Brain microvascular endothelial cell (primary cell): Measurements from ENCODE around the gene ADNP.

Experiments
- DNase-seq: peaks from one replicate; pipeline ENCODE4 v3.0.0-alpha.2; 2020
- H3K27ac ChIP-seq: fragments of 250-450 bp; sonication (Bioruptor Pico); 2 replicates; pipeline ENCODE4 v1.5.1; 2020; ENCODE audit warnings: mild to moderate bottlenecking, moderate library complexity
- H3K27me3 ChIP-seq: fragments of 250-450 bp; sonication (Bioruptor Pico); replicated peaks from 2 replicates; pipeline ENCODE4 v1.5.1; 2020; ENCODE audit warnings: mild to moderate bottlenecking
- H3K36me3 ChIP-seq: fragments of 250-450 bp; sonication (Bioruptor Pico); replicated peaks from 2 replicates; pipeline ENCODE4 v1.5.1; 2020; ENCODE audit warnings: mild to moderate bottlenecking
- H3K4me3 ChIP-seq: 2 replicates; pipeline ENCODE4 v1.5.1; 2011; ENCODE audit warnings: low read depth, mild to moderate bottlenecking, control low read depth, low read length, moderate library complexity
- CTCF ChIP-seq: IDR thresholded peaks from 2 replicates; pipeline ENCODE4 v1.5.1; 2011; ENCODE audit warnings: low read depth, mild to moderate bottlenecking, moderate library complexity, low read length, control low read depth, inconsistent platforms; ENCODE audit errors: missing control alignments
- in situ Hi-C: cut with HindIII; loops from 2 replicates; pipeline ENCODE4 v1.10.0; 2017; ENCODE audit warnings: low sequenced_read_pairs, low pct_ligation_motif_present

Gene ADNP

DNA sequence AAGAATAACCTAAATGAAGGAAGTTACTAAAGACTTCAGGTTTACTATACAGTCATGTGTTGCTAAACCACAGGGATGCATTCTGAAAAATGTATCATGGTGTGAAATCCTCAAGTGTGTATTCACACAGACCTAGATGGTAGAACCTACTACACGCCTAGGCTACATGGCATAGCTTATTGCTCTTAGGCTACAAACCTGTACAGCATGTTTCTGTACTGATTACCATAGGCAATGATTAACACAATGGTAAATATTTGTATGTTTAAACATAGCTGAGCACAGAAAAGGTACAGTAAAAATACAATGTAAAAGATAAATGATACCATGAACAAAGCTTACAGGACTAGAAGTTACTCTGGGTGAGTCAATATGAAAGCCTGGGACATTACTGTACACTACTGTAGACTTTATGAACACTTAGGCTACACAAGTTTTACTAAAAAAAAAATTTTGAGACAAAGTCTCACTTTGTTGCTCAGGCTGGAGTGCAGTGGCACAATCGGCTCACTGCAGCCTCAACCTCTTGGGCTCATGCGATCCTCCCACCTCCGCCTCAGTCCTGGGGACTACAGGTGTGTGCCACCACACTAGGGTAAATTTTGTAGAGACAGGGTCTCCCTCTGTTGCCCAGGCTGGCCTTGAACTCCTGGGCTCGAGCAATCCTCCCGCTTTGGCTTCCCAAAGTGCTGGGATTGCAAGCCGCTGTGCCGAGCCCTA is 36.0 kb downstream of the ADNP start:
- Histone ChIP-seq H3K36me3 (peaks cover 67% of the 10 kb centered on the region), H3K27ac (no peak overlapping the region), H3K4me3 (no peak overlapping the region), H3K27me3 (no peaks in the 10 kb centered on the region)
- DNase-seq: no peak
- TF ChIP-seq CTCF: no peak
- in situ Hi-C loops: no loop called here

- no peak overlapping the region for H3K27ac ChIP-seq
- H3K27me3 ChIP-seq: no peaks in the 10 kb centered on the region
- peaks cover 71% of the 10 kb centered on the region for H3K36me3 ChIP-seq
- in situ Hi-C loops: no loop called here
- DNase-seq: no peak
- H3K4me3 ChIP-seq: no peak overlapping the region
- no peak for TF ChIP-seq CTCF
Measured at GRCh38 chr20:50893620-50894019, 37.6 kb downstream of the ADNP start.

DNA sequence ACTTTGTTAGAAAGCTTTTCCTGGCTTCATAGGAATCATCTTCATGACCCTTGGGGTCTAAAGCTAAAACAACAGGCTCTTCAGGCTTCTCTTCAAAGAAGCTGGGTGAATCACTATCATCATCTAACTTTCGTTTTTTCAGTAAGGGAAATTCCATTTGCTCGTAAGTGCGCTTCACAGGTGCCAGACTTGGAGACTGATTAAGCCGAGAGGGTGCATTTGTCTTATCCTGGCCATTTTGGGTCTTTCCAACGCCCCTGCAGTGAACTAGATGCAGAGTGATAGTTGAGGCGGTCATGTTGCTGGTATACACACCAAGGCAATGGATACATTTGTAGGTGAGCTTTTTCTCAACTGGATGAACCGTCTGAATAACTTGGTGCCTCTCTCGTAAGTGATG is 38.8 kb downstream of the ADNP start:
- DNase-seq: no peak
- in situ Hi-C loops: no loop called here
- H3K27ac ChIP-seq: no peak overlapping the region
- TF ChIP-seq CTCF: no peak
- H3K36me3 ChIP-seq: peaks cover 59% of the 10 kb centered on the region
- H3K27me3 ChIP-seq: no peaks in the 10 kb centered on the region
- H3K4me3 ChIP-seq: no peak overlapping the region

GRCh38 chr20:50891138-50891537 is 40.1 kb downstream of the ADNP start:
- Histone ChIP-seq H3K27ac (no peak overlapping the region), H3K4me3 (no peak overlapping the region), H3K27me3 (no peaks in the 10 kb centered on the region), H3K36me3 (peaks cover 54% of the 10 kb centered on the region)
- TF ChIP-seq CTCF: no peak
- in situ Hi-C loops: no loop called here
- no peak for DNase-seq

- Histone ChIP-seq H3K4me3 (no peak overlapping the region), H3K27ac (no peak overlapping the region), H3K36me3 (peaks cover 31% of the 10 kb centered on the region), H3K27me3 (no peaks in the 10 kb centered on the region)
- no peak for DNase-seq
- in situ Hi-C loops: no loop called here
- no peak for TF ChIP-seq CTCF
Measured at GRCh38 chr20:50887576-50887975, 43.7 kb downstream of the ADNP start.
